PFSK-1 (cell line): ENCODE results near the gene SPTSSB.

Experiments
- FOXP2 ChIP-seq: optimal IDR thresholded peaks from 2 replicates; pipeline ENCODE3; 2011; ENCODE audit warnings: borderline replicate concordance, control low read depth, inconsistent platforms; ENCODE audit not compliant: insufficient read depth; ENCODE audit errors: extremely low read length, extremely low read depth
- POLR2AphosphoS5 ChIP-seq: IDR thresholded peaks from 2 replicates; pipeline ENCODE4 v1.6.1; 2012; ENCODE audit warnings: low read depth, mild to moderate bottlenecking, control low read depth, low read length, moderate library complexity
- SIN3A ChIP-seq: IDR thresholded peaks from 2 replicates; pipeline ENCODE4 v1.6.1; 2012; ENCODE audit warnings: mild to moderate bottlenecking, low read length, moderate library complexity, borderline replicate concordance; ENCODE audit not compliant: insufficient read depth
- TAF1 ChIP-seq: IDR thresholded peaks from 2 replicates; pipeline ENCODE4 v1.6.1; 2012; ENCODE audit warnings: low read length, control low read depth, borderline replicate concordance; ENCODE audit not compliant: insufficient read depth
- TF ChIP-seq, protein P1 (sequence below), 2 experiments: IDR thresholded peaks; 2 replicates each; pipeline versions ENCODE4 v1.6.1 to v1.8.0; 2011 to 2012; ENCODE audit warnings: low read depth in 2 of 2, low read length in 2 of 2, control low read depth in 1 of 2, inconsistent platforms in 1 of 2, mild to moderate bottlenecking in 1 of 2, moderate library complexity in 1 of 2; ENCODE audit not compliant: insufficient read depth in 1 of 2

Gene SPTSSB

DNA sequence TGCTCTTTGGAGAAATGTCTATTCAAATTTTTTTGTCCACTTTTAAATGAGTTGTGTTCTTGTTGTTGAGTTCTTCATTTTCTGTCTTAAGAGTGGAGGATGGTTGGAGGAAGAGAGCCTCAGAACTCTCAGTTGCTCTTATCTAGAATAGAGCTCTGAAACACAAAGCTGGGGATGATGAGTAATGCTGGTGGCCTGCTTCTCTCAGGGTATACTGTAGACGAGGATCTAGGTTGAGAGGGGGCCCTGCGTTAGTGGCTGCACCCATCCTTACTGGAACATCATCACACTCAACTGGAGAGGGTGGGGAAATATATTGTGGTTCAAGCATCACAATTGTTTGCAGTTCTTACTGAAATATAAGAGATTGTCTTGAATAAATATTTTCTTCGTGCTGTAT lies 1.8 kb downstream of the SPTSSB start:
- no peak for TF ChIP-seq SIN3A
- TF ChIP-seq FOXP2 = no peak
- TF ChIP-seq POLR2AphosphoS5 = no peak
- TF ChIP-seq TAF1 = no peak
- TF ChIP-seq, protein P1, sequence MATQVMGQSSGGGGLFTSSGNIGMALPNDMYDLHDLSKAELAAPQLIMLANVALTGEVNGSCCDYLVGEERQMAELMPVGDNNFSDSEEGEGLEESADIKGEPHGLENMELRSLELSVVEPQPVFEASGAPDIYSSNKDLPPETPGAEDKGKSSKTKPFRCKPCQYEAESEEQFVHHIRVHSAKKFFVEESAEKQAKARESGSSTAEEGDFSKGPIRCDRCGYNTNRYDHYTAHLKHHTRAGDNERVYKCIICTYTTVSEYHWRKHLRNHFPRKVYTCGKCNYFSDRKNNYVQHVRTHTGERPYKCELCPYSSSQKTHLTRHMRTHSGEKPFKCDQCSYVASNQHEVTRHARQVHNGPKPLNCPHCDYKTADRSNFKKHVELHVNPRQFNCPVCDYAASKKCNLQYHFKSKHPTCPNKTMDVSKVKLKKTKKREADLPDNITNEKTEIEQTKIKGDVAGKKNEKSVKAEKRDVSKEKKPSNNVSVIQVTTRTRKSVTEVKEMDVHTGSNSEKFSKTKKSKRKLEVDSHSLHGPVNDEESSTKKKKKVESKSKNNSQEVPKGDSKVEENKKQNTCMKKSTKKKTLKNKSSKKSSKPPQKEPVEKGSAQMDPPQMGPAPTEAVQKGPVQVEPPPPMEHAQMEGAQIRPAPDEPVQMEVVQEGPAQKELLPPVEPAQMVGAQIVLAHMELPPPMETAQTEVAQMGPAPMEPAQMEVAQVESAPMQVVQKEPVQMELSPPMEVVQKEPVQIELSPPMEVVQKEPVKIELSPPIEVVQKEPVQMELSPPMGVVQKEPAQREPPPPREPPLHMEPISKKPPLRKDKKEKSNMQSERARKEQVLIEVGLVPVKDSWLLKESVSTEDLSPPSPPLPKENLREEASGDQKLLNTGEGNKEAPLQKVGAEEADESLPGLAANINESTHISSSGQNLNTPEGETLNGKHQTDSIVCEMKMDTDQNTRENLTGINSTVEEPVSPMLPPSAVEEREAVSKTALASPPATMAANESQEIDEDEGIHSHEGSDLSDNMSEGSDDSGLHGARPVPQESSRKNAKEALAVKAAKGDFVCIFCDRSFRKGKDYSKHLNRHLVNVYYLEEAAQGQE (IDR thresholded peaks at IDR 0.05; ENCODE audit: insufficient read depth in 1 of 2, low read depth in 2 of 2, low read length in 2 of 2) = no peak

DNA sequence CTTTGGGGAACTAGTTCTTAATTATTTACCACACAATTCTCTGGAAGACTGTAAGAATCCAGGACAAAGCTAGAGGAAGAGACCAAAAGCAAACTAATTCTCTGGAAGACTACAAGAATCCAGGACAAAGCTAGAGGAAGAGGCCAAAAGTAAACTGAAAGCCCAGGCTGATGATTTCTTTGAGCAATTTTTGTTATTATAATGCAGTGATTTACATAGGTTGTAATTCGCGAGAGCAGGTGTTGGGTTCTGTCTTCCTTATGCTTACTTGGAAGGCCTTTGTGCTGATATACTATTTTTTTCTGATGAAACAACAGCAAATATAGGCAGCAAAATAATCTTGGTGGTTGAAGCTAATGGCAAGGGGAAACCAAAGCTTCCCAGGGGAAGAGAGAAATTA lies 5.2 kb downstream of the SPTSSB start:
- TF ChIP-seq FOXP2 = no peak
- no peak for TF ChIP-seq SIN3A
- no peak for TF ChIP-seq TAF1
- TF ChIP-seq, protein P1 (IDR thresholded peaks at IDR 0.05; ENCODE audit: insufficient read depth in 1 of 2, low read depth in 2 of 2, low read length in 2 of 2) = no peak
- TF ChIP-seq POLR2AphosphoS5 = no peak

DNA sequence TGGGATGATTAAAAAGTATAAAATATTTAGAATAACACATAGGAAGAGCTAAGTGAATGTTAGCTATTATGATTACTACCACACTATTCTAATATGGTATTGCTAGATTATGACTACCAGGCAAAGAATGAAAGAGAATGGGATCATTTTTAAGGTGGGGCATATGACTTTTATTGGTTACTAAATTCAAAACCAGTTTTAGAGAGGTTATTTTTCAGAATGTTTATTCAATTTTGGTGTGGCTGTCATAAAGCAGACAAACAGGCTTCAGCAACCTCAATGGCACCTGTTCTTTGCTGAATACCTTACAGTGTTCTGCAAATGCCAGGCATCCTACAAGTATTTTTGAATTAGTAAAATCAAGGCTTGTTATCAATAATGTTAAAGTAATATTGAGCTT lies 12.8 kb downstream of the SPTSSB start:
- no peak for TF ChIP-seq FOXP2
- TF ChIP-seq, protein P1 (IDR thresholded peaks at IDR 0.05; ENCODE audit: insufficient read depth in 1 of 2, low read depth in 2 of 2, low read length in 2 of 2) = no peak
- TF ChIP-seq SIN3A = no peak
- TF ChIP-seq TAF1 = no peak
- no peak for TF ChIP-seq POLR2AphosphoS5

DNA sequence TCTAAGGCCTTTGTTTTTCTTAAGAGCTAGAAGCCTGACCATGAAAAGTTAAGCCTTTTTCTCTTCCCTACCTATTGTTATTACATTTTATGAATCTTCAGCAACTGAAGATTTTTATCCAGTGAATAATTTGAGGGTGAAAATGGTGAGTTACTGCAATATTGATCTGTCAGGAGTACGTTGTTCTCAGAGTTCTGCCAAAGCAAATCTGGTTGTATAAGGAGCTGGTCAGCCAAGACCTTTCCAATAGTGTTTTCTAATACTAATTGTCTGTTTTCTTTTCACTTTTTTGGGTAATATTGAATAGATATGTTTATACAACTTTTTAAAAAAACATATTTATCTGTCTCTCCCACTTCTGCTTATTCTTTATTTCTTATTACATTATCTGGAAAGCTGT lies 15.0 kb downstream of the SPTSSB start:
- TF ChIP-seq SIN3A (no peak), FOXP2 (no peak), TAF1 (no peak), POLR2AphosphoS5 (no peak)
- TF ChIP-seq, protein P1 (IDR thresholded peaks at IDR 0.05; ENCODE audit: insufficient read depth in 1 of 2, low read depth in 2 of 2, low read length in 2 of 2) = no peak

DNA sequence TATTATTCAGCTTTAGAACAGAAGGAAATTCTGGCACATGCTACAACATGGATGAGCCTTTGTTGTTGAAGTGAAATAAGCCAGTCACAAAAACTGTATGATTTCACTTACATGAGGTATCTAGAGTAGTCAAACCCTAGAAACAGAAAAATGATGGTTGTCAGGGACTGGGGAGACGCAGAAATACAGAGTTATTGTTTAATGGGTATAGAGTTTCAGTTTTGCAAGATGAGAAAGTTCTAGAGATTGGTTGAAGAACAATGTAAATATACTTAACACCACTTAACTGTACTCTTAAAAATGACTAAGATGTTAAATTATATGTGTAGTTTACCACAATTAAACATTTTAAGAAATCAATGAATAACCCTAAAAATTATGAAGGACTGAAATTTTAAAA lies 15.8 kb downstream of the SPTSSB start:
- TF ChIP-seq FOXP2 = no peak
- no peak for TF ChIP-seq SIN3A
- TF ChIP-seq TAF1 = no peak
- TF ChIP-seq POLR2AphosphoS5 = no peak
- TF ChIP-seq, protein P1 (IDR thresholded peaks at IDR 0.05; ENCODE audit: insufficient read depth in 1 of 2, low read depth in 2 of 2, low read length in 2 of 2) = no peak
